Measurements from ENCODE around the gene TBC1D2B.

Gene TBC1D2B

DNA sequence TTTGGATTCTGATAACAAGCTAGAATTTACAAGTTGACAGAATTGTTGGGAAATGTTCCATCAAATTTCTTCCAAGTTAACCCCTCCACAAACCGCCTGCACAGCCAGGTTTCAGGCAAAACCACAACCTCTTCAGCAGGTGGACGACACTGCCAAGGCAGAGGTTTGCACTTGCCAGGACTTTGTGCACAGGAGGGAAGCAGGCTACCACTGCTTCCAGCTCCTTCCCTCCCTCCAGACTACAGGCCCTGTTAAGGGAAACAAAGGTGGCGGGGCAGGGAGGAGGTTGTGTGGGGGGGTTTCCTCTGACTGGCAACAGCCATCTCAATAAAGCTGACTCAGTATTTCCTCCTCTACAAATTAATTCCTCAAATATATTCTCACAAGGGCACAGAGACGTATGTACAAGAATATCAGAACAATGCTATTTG, 42.2 kb downstream of the TBC1D2B start:
- Histone ChIP-seq H3K36me3 (no peaks in the 10 kb centered on the region), H3K27ac (peak overlapping the region; percentile 83), H3K4me3 (ENCODE audit: low read depth in 1 of 2, low read length in 1 of 2) (peak overlapping the region; percentile 38 to 54), H3K27me3 (no peaks in the 10 kb centered on the region), H3K9me3 (no peaks in the 10 kb centered on the region), H3K4me1 (ENCODE audit: control insufficient read depth in 1 of 2, insufficient read depth in 1 of 2, low read depth in 1 of 2, low read length in 1 of 2) (peaks cover 97 to 99% of the 10 kb centered on the region in 2 experiments)
- TF ChIP-seq, protein P1, sequence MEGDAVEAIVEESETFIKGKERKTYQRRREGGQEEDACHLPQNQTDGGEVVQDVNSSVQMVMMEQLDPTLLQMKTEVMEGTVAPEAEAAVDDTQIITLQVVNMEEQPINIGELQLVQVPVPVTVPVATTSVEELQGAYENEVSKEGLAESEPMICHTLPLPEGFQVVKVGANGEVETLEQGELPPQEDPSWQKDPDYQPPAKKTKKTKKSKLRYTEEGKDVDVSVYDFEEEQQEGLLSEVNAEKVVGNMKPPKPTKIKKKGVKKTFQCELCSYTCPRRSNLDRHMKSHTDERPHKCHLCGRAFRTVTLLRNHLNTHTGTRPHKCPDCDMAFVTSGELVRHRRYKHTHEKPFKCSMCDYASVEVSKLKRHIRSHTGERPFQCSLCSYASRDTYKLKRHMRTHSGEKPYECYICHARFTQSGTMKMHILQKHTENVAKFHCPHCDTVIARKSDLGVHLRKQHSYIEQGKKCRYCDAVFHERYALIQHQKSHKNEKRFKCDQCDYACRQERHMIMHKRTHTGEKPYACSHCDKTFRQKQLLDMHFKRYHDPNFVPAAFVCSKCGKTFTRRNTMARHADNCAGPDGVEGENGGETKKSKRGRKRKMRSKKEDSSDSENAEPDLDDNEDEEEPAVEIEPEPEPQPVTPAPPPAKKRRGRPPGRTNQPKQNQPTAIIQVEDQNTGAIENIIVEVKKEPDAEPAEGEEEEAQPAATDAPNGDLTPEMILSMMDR (IDR thresholded peaks at IDR 0.05), result no peak

DNA sequence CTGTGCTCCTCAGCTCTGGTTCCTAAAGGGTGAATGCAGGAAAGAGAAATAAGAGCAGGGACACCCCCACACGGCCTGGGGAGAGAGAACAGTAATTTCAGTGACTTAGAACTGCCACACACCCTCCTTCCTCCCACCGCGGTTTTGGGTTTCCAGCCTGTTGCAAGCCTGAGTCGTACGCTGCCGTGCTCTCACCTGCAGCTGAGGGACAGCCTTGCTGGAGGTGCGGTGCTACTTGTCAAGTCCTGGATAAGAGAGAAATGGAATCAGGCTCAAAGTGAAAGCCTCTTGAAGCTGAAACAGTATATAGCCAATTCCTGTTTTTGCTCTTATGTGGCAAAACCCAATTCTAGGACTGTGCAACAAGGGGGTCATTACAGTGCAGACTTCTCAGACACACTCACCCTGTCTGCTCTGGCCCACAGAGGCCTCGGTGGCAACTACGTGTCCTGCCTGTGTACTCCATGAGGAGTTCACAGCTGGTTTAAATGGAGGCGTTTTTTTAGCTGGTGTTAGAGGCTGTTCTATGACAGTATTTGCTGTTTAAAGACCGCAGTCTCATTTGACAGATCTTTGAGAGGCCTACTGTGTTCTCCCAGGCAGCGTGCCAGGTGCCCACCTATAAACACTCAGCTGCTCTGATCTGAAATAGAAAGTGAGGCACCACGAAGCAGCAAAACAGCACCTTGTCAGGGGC, 42.9 kb downstream of the TBC1D2B start:
- Histone ChIP-seq H3K36me3 (peaks cover 2% of the 10 kb centered on the region), H3K4me1 (ENCODE audit: control insufficient read depth in 1 of 2, insufficient read depth in 1 of 2, low read depth in 1 of 2, low read length in 1 of 2) (peaks cover 96 to 99% of the 10 kb centered on the region in 2 experiments), H3K9me3 (no peaks in the 10 kb centered on the region), H3K4me3 (ENCODE audit: low read depth in 1 of 2, low read length in 1 of 2) (peak overlapping the region; percentile 38 to 54), H3K27ac (peak overlapping the region; percentile 83), H3K27me3 (no peaks in the 10 kb centered on the region)
- TF ChIP-seq, protein P1 (IDR thresholded peaks at IDR 0.05), result no peak

DNA sequence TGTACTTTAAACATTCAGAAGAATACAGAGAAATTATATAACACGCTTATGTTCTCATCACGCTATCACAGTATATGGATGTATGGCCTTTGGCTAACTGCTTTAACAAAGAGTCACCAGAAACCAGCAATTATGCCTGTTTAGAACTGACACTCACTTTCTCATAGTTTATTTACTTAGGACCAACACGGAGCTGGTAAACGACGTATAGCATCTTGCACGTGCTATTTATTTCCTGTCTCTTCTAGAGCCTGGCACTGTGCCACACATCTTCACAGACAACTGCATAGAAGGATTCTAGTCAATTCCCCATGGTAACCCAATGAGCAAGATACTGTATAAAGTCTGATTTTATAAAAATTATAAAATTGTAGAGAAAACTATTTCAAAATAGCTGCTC, 43.6 kb downstream of the TBC1D2B start:
- peaks cover 91 to 94% of the 10 kb centered on the region in 2 experiments for H3K4me1 ChIP-seq (ENCODE audit: control insufficient read depth in 1 of 2, insufficient read depth in 1 of 2, low read depth in 1 of 2, low read length in 1 of 2)
- H3K27me3 ChIP-seq, result no peaks in the 10 kb centered on the region

DNA sequence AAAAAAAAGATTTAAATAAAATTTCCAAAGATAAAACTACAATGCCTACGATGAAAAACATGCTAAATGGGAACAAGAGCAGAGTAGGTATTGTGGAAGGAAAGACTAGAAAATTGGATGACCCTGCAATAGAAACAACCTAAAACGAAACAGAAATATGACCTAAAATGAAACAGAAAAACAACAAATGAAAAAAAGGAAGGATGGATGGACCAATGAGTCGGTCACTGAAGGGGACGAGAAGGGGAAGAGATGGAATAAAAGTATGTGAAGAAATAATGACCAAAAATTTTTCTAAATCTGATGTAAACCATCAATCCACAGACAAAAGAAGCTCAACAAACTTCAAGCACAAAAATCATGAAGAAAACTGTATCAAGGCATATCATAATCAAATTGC, 44.8 kb downstream of the TBC1D2B start:
- Histone ChIP-seq H3K9me3 (no peaks in the 10 kb centered on the region), H3K4me3 (ENCODE audit: low read depth in 1 of 2, low read length in 1 of 2) (peak overlapping the region; percentile 10 to 50), H3K27me3 (no peaks in the 10 kb centered on the region), H3K36me3 (peaks cover 22% of the 10 kb centered on the region), H3K27ac (peak overlapping the region; percentile 83), H3K4me1 (ENCODE audit: control insufficient read depth in 1 of 2, insufficient read depth in 1 of 2, low read depth in 1 of 2, low read length in 1 of 2) (peaks cover 79 to 82% of the 10 kb centered on the region in 2 experiments)
- TF ChIP-seq, protein P1 (IDR thresholded peaks at IDR 0.05), result no peak

More for the DNA sequence above, 43.6 kb downstream of the TBC1D2B start:
- no peaks in the 10 kb centered on the region for H3K9me3 ChIP-seq
- TF ChIP-seq, protein P1 (IDR thresholded peaks at IDR 0.05), result no peak
- peak overlapping the region; percentile 83 for H3K27ac ChIP-seq
- peak overlapping the region; percentile 38 to 54 for H3K4me3 ChIP-seq (ENCODE audit: low read depth in 1 of 2, low read length in 1 of 2)
- peaks cover 10% of the 10 kb centered on the region for H3K36me3 ChIP-seq

DNA sequence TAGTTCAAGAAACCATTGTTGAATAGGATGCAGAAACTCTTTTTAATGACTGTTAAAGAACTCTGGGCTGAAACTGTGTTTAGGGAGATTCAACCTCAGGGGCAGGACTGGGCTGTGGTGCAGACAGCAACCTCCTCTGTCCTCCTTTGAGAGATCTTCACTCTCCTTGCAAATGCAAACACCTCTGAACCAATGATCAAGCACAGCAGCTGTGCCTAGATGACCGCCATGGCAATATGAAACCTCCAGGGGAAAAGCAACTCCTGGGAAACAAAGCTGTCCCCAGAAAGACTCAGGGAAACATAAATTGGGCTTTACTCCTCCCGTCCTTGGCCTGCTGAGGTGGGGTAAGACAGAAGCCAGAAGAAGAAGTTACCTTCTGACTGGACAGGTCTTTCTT, 52.6 kb downstream of the TBC1D2B start:
- Histone ChIP-seq H3K27ac (peak overlapping the region; percentile 79), H3K27me3 (no peaks in the 10 kb centered on the region), H3K9me3 (no peaks in the 10 kb centered on the region), H3K4me1 (ENCODE audit: control insufficient read depth in 1 of 2, insufficient read depth in 1 of 2, low read depth in 1 of 2, low read length in 1 of 2) (peaks cover 58 to 69% of the 10 kb centered on the region in 2 experiments), H3K4me3 (ENCODE audit: low read depth in 1 of 2, low read length in 1 of 2) (no peak overlapping the region), H3K36me3 (peaks cover 60% of the 10 kb centered on the region)
- TF ChIP-seq, protein P1 (IDR thresholded peaks at IDR 0.05), result no peak

Measured in neutrophil (primary cell).